Measurements from ENCODE around the gene SLC35F5. TPM values are rescaled to one million over a fixed set of nuclear protein-coding genes. Genes with fewer than 3 reads are reported as not detected.
A peak's percentile ranks its signal among the peaks of the same experiment; 100 is the strongest.

Gene SLC35F5
- total and polyA plus RNA-seq, 2 of the 13 experiments (the other 11 are each of a cell fraction or from before 2014, with no cell fraction given) = 139 to 174 TPM

DNA sequence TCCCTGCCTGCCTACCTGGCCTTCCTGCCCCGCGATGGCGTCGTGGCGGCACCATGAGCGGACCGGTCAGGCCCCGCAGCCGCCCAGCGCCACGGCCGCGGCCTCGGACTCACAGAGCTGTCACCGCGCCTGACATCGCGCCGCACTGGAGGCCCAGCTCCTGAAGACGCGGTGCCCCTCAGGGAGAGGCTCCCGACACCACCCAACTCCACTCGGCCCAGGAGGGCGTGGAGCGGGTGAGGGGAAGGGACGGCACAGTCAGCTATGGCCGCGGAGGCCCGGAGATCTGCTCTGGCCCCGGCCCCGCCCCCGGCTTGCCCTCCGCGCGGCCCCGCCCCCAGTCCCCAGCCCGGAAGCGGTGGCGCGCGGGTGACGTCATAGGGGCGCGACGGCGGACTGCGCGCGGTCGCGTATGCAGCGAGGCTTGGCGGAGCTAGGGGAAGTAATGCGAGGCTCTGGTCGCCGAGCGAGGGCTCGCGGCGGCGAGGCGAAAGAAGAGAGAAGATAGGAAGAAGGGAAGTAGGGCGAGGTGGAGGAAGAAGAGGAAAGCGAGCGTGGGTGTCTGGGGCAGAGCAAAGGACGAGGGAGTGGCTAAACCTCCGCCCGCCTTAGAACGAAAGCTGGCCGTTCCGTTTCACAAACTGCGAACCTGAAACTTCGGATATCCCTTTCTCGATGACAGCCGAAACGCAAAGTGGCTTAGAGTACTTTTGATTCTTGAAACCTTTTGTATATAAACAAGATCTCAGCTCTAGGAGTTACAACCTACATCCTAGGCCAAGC lies at the start of gene SLC35F5 (continued):
- TF ChIP-seq ZNF136 (CRISPR knock-in tag; IDR thresholded peaks at IDR 0.05; ENCODE audit: low read depth) (no peak; the same call in 1 of the 2 replicates), ZFP37 (CRISPR knock-in tag; IDR thresholded peaks at IDR 0.05; ENCODE audit: borderline replicate concordance) (peak; percentile 77; the same call in 1 of the 2 replicates), RXRB (CRISPR knock-in tag; IDR thresholded peaks at IDR 0.05; ENCODE audit: borderline replicate concordance) (peak; percentile 43), TBX2 (CRISPR knock-in tag; IDR thresholded peaks at IDR 0.05; ENCODE audit: borderline replicate concordance) (peak; percentile 81), ZNF232 (CRISPR knock-in tag; IDR thresholded peaks at IDR 0.05; ENCODE audit: borderline replicate concordance) (peak; percentile 92), ZNF83 (CRISPR knock-in tag; IDR thresholded peaks at IDR 0.05; ENCODE audit: borderline replicate concordance) (no peak), SNAPC2 (CRISPR knock-in tag; IDR thresholded peaks at IDR 0.05) (no peak), RCOR2 (CRISPR knock-in tag; IDR thresholded peaks at IDR 0.05) (peak; percentile 25; the same call in 1 of the 2 replicates), POLR2G (IDR thresholded peaks at IDR 0.05; ENCODE audit: low read depth, low read length) (peak; percentile 97), ZNF563 (CRISPR knock-in tag; IDR thresholded peaks at IDR 0.05) (peak; percentile 96), MNT (IDR thresholded peaks at IDR 0.05) (peak; percentile 45), HDAC6 (IDR thresholded peaks at IDR 0.05; ENCODE audit: low read depth, low read length) (no peak), ZNF780A (CRISPR knock-in tag; IDR thresholded peaks at IDR 0.05) (peak; percentile 96), HOXA7 (CRISPR knock-in tag; IDR thresholded peaks at IDR 0.05) (no peak; the same call in 1 of the 2 replicates), ZNF747 (CRISPR knock-in tag; IDR thresholded peaks at IDR 0.05; ENCODE audit: borderline replicate concordance) (peak; percentile 97), ZNF839 (CRISPR knock-in tag; IDR thresholded peaks at IDR 0.05; ENCODE audit: borderline replicate concordance) (peak; percentile 78; the same call in 1 of the 2 replicates), CENPBD1 (CRISPR knock-in tag; IDR thresholded peaks at IDR 0.05; ENCODE audit: borderline replicate concordance, low read depth) (no peak; the same call in 1 of the 2 replicates), AGO1 (IDR thresholded peaks at IDR 0.05; ENCODE audit: low read depth, low read length, poor library complexity, severe bottlenecking) (peak; percentile 46), TOPORS (CRISPR knock-in tag; IDR thresholded peaks at IDR 0.05) (peak; percentile 82), HNRNPH1 (optimal IDR thresholded peaks at IDR 0.05; ENCODE audit: low read depth, low read length) (no peak)
- TF ChIP-seq, protein P1, sequence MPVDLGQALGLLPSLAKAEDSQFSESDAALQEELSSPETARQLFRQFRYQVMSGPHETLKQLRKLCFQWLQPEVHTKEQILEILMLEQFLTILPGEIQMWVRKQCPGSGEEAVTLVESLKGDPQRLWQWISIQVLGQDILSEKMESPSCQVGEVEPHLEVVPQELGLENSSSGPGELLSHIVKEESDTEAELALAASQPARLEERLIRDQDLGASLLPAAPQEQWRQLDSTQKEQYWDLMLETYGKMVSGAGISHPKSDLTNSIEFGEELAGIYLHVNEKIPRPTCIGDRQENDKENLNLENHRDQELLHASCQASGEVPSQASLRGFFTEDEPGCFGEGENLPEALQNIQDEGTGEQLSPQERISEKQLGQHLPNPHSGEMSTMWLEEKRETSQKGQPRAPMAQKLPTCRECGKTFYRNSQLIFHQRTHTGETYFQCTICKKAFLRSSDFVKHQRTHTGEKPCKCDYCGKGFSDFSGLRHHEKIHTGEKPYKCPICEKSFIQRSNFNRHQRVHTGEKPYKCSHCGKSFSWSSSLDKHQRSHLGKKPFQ (CRISPR knock-in tag; IDR thresholded peaks at IDR 0.05; ENCODE audit: insufficient replicate concordance) = peak; percentile 93
- TF ChIP-seq, protein P2, sequence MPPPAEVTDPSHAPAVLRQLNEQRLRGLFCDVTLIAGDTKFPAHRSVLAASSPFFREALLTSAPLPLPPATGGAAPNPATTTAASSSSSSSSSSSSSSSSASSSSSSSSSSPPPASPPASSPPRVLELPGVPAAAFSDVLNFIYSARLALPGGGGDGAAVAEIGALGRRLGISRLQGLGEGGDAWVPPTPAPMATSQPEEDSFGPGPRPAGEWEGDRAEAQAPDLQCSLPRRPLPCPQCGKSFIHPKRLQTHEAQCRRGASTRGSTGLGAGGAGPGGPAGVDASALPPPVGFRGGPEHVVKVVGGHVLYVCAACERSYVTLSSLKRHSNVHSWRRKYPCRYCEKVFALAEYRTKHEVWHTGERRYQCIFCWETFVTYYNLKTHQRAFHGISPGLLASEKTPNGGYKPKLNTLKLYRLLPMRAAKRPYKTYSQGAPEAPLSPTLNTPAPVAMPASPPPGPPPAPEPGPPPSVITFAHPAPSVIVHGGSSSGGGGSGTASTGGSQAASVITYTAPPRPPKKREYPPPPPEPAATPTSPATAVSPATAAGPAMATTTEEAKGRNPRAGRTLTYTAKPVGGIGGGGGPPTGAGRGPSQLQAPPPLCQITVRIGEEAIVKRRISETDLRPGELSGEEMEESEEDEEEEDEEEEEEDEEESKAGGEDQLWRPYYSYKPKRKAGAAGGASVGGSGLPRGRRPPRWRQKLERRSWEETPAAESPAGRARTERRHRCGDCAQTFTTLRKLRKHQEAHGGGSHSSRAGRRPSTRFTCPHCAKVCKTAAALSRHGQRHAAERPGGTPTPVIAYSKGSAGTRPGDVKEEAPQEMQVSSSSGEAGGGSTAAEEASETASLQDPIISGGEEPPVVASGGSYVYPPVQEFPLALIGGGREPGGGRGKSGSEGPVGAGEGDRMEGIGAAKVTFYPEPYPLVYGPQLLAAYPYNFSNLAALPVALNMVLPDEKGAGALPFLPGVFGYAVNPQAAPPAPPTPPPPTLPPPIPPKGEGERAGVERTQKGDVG (CRISPR knock-in tag; IDR thresholded peaks at IDR 0.05; ENCODE audit: borderline replicate concordance) = no peak; the same call in 1 of the 2 replicates
